GM18526 (cell line): ENCODE results near the gene LCA5L.

Experiments used
- POLR2A ChIP-seq: IDR thresholded peaks from 3 replicates; pipeline ENCODE4 v1.6.1; 2011; ENCODE audit not compliant: insufficient read length; ENCODE audit errors: extremely low read depth

Gene LCA5L

GRCh38 chr21:39454949-39455668 lies 9.5 kb upstream of the LCA5L start:
- TF ChIP-seq POLR2A = no peak

GRCh38 chr21:39453571-39454179 lies 8.1 kb upstream of the LCA5L start:
- no peak for TF ChIP-seq POLR2A

- TF ChIP-seq POLR2A = no peak
Measured at GRCh38 chr21:39452970-39453342, 7.4 kb upstream of the LCA5L start.

GRCh38 chr21:39452207-39452969 lies 6.8 kb upstream of the LCA5L start:
- TF ChIP-seq POLR2A = no peak

GRCh38 chr21:39451332-39452206 lies 6.0 kb upstream of the LCA5L start, which contains the start of gene SH3BGR:
TSS of gene SH3BGR (plus strand) at chr21:39451970. CDS start at chr21:39452097, 127 bp downstream.
- no peak for TF ChIP-seq POLR2A

GRCh38 chr21:39447264-39447663 lies 1.7 kb upstream of the LCA5L start:
- TF ChIP-seq POLR2A = no peak

- no peak for TF ChIP-seq POLR2A
Measured at GRCh38 chr21:39444421-39445180, 977 bp downstream of the LCA5L start.

- no peak for TF ChIP-seq POLR2A
Measured at GRCh38 chr21:39441502-39442475, 3.8 kb downstream of the LCA5L start.

- TF ChIP-seq POLR2A = no peak
Measured at GRCh38 chr21:39439232-39439631, 6.3 kb downstream of the LCA5L start.

GRCh38 chr21:39434950-39435349 lies 10.6 kb downstream of the LCA5L start:
- no peak for TF ChIP-seq POLR2A

- TF ChIP-seq POLR2A = no peak
Measured at GRCh38 chr21:39430954-39431353, 14.6 kb downstream of the LCA5L start.

- no peak for TF ChIP-seq POLR2A
Measured at GRCh38 chr21:39430457-39430856, 15.1 kb downstream of the LCA5L start.

- no peak for TF ChIP-seq POLR2A
Measured at GRCh38 chr21:39430016-39430415, 15.6 kb downstream of the LCA5L start.

- TF ChIP-seq POLR2A = no peak
Measured at GRCh38 chr21:39429445-39429844, 16.1 kb downstream of the LCA5L start.
